ENCODE results near the gene EVI2A.
A peak's percentile ranks its signal among the peaks of the same experiment; 100 is the strongest.

EVI2A gene

GRCh38 chr17:31321481-31321880, at the start of gene EVI2A:
Gene EVI2A (minus strand): TSS chr17:31321622. CDS start chr17:31319013, 2,609 bp downstream.
- in situ Hi-C loops (cut with MboI; ENCODE audit: low pct_unique_long_range_greater_than_20kb, low sequenced_read_pairs, unreplicated experiment) = loop anchor here (10.0 kb wide), 1 partner anchor 57 kb away; no protein-coding TSS in a partner anchor

GRCh38 chr17:31369266-31369665, 47.8 kb upstream of the EVI2A start:
- DNase-seq (ENCODE audit: low spot score) = no peak
- in situ Hi-C loops (cut with MboI; ENCODE audit: low pct_unique_long_range_greater_than_20kb, low sequenced_read_pairs, unreplicated experiment) = no loop called here
- TF ChIP-seq, protein P1, sequence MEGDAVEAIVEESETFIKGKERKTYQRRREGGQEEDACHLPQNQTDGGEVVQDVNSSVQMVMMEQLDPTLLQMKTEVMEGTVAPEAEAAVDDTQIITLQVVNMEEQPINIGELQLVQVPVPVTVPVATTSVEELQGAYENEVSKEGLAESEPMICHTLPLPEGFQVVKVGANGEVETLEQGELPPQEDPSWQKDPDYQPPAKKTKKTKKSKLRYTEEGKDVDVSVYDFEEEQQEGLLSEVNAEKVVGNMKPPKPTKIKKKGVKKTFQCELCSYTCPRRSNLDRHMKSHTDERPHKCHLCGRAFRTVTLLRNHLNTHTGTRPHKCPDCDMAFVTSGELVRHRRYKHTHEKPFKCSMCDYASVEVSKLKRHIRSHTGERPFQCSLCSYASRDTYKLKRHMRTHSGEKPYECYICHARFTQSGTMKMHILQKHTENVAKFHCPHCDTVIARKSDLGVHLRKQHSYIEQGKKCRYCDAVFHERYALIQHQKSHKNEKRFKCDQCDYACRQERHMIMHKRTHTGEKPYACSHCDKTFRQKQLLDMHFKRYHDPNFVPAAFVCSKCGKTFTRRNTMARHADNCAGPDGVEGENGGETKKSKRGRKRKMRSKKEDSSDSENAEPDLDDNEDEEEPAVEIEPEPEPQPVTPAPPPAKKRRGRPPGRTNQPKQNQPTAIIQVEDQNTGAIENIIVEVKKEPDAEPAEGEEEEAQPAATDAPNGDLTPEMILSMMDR (IDR thresholded peaks at IDR 0.05; ENCODE audit: extremely low read depth, insufficient read depth, missing control alignments) = no peak

More at GRCh38 chr17:31321481-31321880, at the start of gene EVI2A:
- DNase-seq (ENCODE audit: low spot score) = peak; percentile 42
- TF ChIP-seq, protein P1 (IDR thresholded peaks at IDR 0.05; ENCODE audit: extremely low read depth, insufficient read depth, missing control alignments) = no peak

DNA sequence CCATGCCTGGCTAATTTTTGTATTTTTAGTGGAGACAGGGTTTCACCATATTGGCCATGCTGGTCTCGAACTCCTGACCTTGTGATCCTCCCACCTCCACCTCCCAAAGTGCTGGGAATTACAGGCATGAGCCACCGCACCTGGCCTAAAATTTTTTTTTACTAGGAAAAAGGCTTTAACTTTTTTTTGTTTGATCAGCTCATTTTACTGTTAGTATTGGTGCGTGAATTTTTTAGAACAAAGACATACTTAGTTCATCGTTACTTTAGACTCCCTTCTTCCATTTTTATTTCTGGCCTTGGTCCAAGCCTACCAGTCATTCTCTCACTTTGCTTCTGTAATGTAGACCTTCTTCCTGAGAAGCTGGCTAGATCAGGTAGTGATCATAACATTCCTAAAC, 44.7 kb upstream of the EVI2A start:
- in situ Hi-C loops (cut with MboI; ENCODE audit: low pct_unique_long_range_greater_than_20kb, low sequenced_read_pairs, unreplicated experiment) = no loop called here
- TF ChIP-seq, protein P1 (IDR thresholded peaks at IDR 0.05; ENCODE audit: extremely low read depth, insufficient read depth, missing control alignments) = no peak
- DNase-seq (ENCODE audit: low spot score) = no peak

- in situ Hi-C loops (cut with MboI; ENCODE audit: low pct_unique_long_range_greater_than_20kb, low sequenced_read_pairs, unreplicated experiment) = no loop called here
- DNase-seq (ENCODE audit: low spot score) = no peak
- TF ChIP-seq, protein P1 (IDR thresholded peaks at IDR 0.05; ENCODE audit: extremely low read depth, insufficient read depth, missing control alignments) = no peak
Observed at GRCh38 chr17:31364012-31364411, 42.6 kb upstream of the EVI2A start.

- in situ Hi-C loops (cut with MboI; ENCODE audit: low pct_unique_long_range_greater_than_20kb, low sequenced_read_pairs, unreplicated experiment) = no loop called here
- TF ChIP-seq, protein P1 (IDR thresholded peaks at IDR 0.05; ENCODE audit: extremely low read depth, insufficient read depth, missing control alignments) = no peak
- DNase-seq (ENCODE audit: low spot score) = no peak
Observed at GRCh38 chr17:31357839-31358394, 36.5 kb upstream of the EVI2A start.

GRCh38 chr17:31357091-31357490, 35.7 kb upstream of the EVI2A start:
- no peak for DNase-seq (ENCODE audit: low spot score)
- TF ChIP-seq, protein P1 (IDR thresholded peaks at IDR 0.05; ENCODE audit: extremely low read depth, insufficient read depth, missing control alignments) = no peak
- in situ Hi-C loops (cut with MboI; ENCODE audit: low pct_unique_long_range_greater_than_20kb, low sequenced_read_pairs, unreplicated experiment) = no loop called here
